ENCODE data around the gene CFTR. TPM values are rescaled to one million over a fixed set of nuclear protein-coding genes. Genes with fewer than 3 reads are reported as not detected.
A peak's percentile ranks its signal among the peaks of the same experiment; 100 is the strongest.

The CFTR gene
- total RNA-seq, 1 experiment from 2014 or later, result not detected

- Histone ChIP-seq H3K4me1 (replicated peaks; ENCODE audit: insufficient read depth) (no peaks in the 10 kb centered on the region), H3K36me3 (ENCODE audit: low read depth) (no peaks in the 10 kb centered on the region), H3K4me2 (no peak overlapping the region), H4K20me1 (ENCODE audit: insufficient read depth) (no peaks in the 10 kb centered on the region), H3K9me2 (ENCODE audit: insufficient read depth) (no peaks in the 10 kb centered on the region), H3K4me3 (no peak overlapping the region), H3K9me3 (ENCODE audit: insufficient read depth, low read depth) (no peaks in the 10 kb centered on the region), H3K27ac (no peak overlapping the region), H3F3A (ENCODE audit: insufficient read depth, low read depth) (no peaks in the 10 kb centered on the region), H3K27me3 (ENCODE audit: insufficient read depth, low read depth) (no peaks in the 10 kb centered on the region), H2AFZ (no peak overlapping the region), H3K79me2 (ENCODE audit: low read depth) (no peaks in the 10 kb centered on the region)
- CTCF ChIA-PET, result interaction anchor here (0.6 to 1.3 kb wide), 5 partner anchors 257 to 1543 kb away, joined by 3 to 13 read pairs (median 5); no protein-coding TSS in a partner anchor
- TF ChIP-seq EZH2 (IDR thresholded peaks at IDR 0.05; ENCODE audit: low read depth), result no peak
- TF ChIP-seq CTCF (conservative IDR thresholded peaks at IDR 0.05), result peak; percentile 72
- DNase-seq, result peak; percentile 55 to 56
- BruUV-seq (replicated peaks), result no TSS peak
- POLR2A ChIA-PET (ENCODE audit: unreplicated experiment), result interaction anchor here (0.5 kb wide), 1 partner anchor 236 kb away, joined by 9 read pairs; no protein-coding TSS in a partner anchor
- intact Hi-C loops (cut with micrococcal nuclease; ENCODE audit: unreplicated experiment), result loop anchor here (1.0 to 5.0 kb wide), 7 partner anchors 134 to 1543 kb away; no protein-coding TSS in a partner anchor
Measured at GRCh38 chr7:117715784-117716445, 236.1 kb downstream of the CFTR start.

GRCh38 chr7:117716707-117717299 is 237.0 kb downstream of the CFTR start:
- no peaks in the 10 kb centered on the region for H3K9me3 ChIP-seq (ENCODE audit: insufficient read depth, low read depth)
- H4K20me1 ChIP-seq (ENCODE audit: insufficient read depth), result no peaks in the 10 kb centered on the region
- POLR2A ChIA-PET (ENCODE audit: unreplicated experiment), result no interaction called here
- intact Hi-C loops (cut with micrococcal nuclease; ENCODE audit: unreplicated experiment), result loop anchor here (2.0 to 5.0 kb wide), 4 partner anchors 135 to 786 kb away; no protein-coding TSS in a partner anchor
- no peak overlapping the region for H2AFZ ChIP-seq
- H3K27ac ChIP-seq, result no peak overlapping the region
- H3K36me3 ChIP-seq (ENCODE audit: low read depth), result no peaks in the 10 kb centered on the region
- no peaks in the 10 kb centered on the region for H3K27me3 ChIP-seq (ENCODE audit: insufficient read depth, low read depth)
- no peaks in the 10 kb centered on the region for H3K9me2 ChIP-seq (ENCODE audit: insufficient read depth)
- H3K4me3 ChIP-seq, result no peak overlapping the region
- CTCF ChIA-PET, result no interaction called here
- BruUV-seq (replicated peaks), result no TSS peak
- no peaks in the 10 kb centered on the region for H3K4me1 ChIP-seq (replicated peaks; ENCODE audit: insufficient read depth)
- TF ChIP-seq EZH2 (IDR thresholded peaks at IDR 0.05; ENCODE audit: low read depth) (no peak), CTCF (conservative IDR thresholded peaks at IDR 0.05) (no peak)
- no peak for DNase-seq
- no peaks in the 10 kb centered on the region for H3F3A ChIP-seq (ENCODE audit: insufficient read depth, low read depth)
- no peaks in the 10 kb centered on the region for H3K79me2 ChIP-seq (ENCODE audit: low read depth)
- no peak overlapping the region for H3K4me2 ChIP-seq

GRCh38 chr7:117717357-117717756 is 237.5 kb downstream of the CFTR start:
- Histone ChIP-seq H4K20me1 (ENCODE audit: insufficient read depth) (no peaks in the 10 kb centered on the region), H3K4me1 (replicated peaks; ENCODE audit: insufficient read depth) (no peaks in the 10 kb centered on the region), H3K9me3 (ENCODE audit: insufficient read depth, low read depth) (no peaks in the 10 kb centered on the region), H3K27me3 (ENCODE audit: insufficient read depth, low read depth) (no peaks in the 10 kb centered on the region), H3K4me2 (no peak overlapping the region), H3K27ac (no peak overlapping the region), H3K4me3 (no peak overlapping the region), H2AFZ (no peak overlapping the region), H3K79me2 (ENCODE audit: low read depth) (no peaks in the 10 kb centered on the region), H3K9me2 (ENCODE audit: insufficient read depth) (no peaks in the 10 kb centered on the region), H3F3A (ENCODE audit: insufficient read depth, low read depth) (no peaks in the 10 kb centered on the region), H3K36me3 (ENCODE audit: low read depth) (no peaks in the 10 kb centered on the region)
- DNase-seq, result no peak
- POLR2A ChIA-PET (ENCODE audit: unreplicated experiment), result no interaction called here
- BruUV-seq (replicated peaks), result no TSS peak
- no peak for TF ChIP-seq CTCF (conservative IDR thresholded peaks at IDR 0.05)
- TF ChIP-seq EZH2 (IDR thresholded peaks at IDR 0.05; ENCODE audit: low read depth), result no peak
- intact Hi-C loops (cut with micrococcal nuclease; ENCODE audit: unreplicated experiment), result loop anchor here (2.0 to 5.0 kb wide), 4 partner anchors 135 to 787 kb away; no protein-coding TSS in a partner anchor
- CTCF ChIA-PET, result no interaction called here

Other genes starting within 250 kb of the CFTR start
- gene WNT2, start 157.0 kb upstream of the CFTR start, total RNA-seq (2021), result not detected in 2 replicates
- gene ASZ1, start 52.5 kb upstream of the CFTR start, total RNA-seq (2021), result not detected in 2 replicates

All from PC-9 (cell line).